IMR-90 (cell line): Measurements from ENCODE around the gene SLC25A6. TPM values are rescaled to one million over a fixed set of nuclear protein-coding genes. Genes with fewer than 3 reads are reported as not detected.

Experiments
- ATAC-seq: fragments of 200-7000 bp; cut with Tn5 transposase; 2 replicates; pipeline ENCODE4 v1.9.1; 2020; ENCODE audit warnings: low read depth, mild to moderate bottlenecking, moderate library complexity
- BruUV-seq: library from RNA; stranded (reverse); fragments of 400-500 nt; replicated peaks from 2 replicates; lab custom pipeline; 2021; lab: Mats Ljungman, UMichigan
- CTCF ChIA-PET: fragments of 300-600 bp; formaldehyde crosslinking; extraction: SDS; loops from one replicate; lab custom pipeline; 2021; ENCODE audit warnings: antibody characterized with exemption; lab: Yijun Ruan, JAX
- POLR2A ChIA-PET: fragments of 300-600 bp; sonication (Branson Sonifier 250); formaldehyde crosslinking; loops from one replicate; lab custom pipeline; 2022; ENCODE audit warnings: antibody characterized with exemption; ENCODE audit not compliant: unreplicated experiment; lab: Charles Lee
- DNase-seq: peaks from one replicate; pipeline ENCODE4 v3.0.0; 2013
- H2AFZ ChIP-seq: replicated peaks from 2 replicates; pipeline ENCODE3; 2013; ENCODE audit warnings: low read length, mild to moderate bottlenecking; ENCODE audit not compliant: poor library complexity
- H2AK5ac ChIP-seq: 2 replicates; pipeline ENCODE4 v1.6.1; 2013; ENCODE audit warnings: low read depth, low read length, inconsistent platforms
- H2AK9ac ChIP-seq: replicated peaks from 2 replicates; pipeline ENCODE3; 2013; ENCODE audit warnings: mild to moderate bottlenecking, low read depth, low read length, moderate library complexity; ENCODE audit not compliant: poor library complexity
- H2BK120ac ChIP-seq: 2 replicates; pipeline ENCODE4 v1.6.1; 2013; ENCODE audit warnings: low read depth, low read length, inconsistent platforms
- H2BK15ac ChIP-seq: 3 replicates; pipeline ENCODE4 v1.6.1; 2013; ENCODE audit warnings: low read depth, low read length, inconsistent platforms
- H2BK20ac ChIP-seq: 2 replicates; pipeline ENCODE4 v1.6.1; 2013; ENCODE audit warnings: low read depth, mild to moderate bottlenecking, inconsistent platforms, low read length, moderate library complexity
- H2BK5ac ChIP-seq: 2 replicates; pipeline ENCODE4 v1.6.1; 2013; ENCODE audit warnings: mild to moderate bottlenecking, low read depth, low read length, inconsistent platforms; ENCODE audit not compliant: poor library complexity, severe bottlenecking
- H3K14ac ChIP-seq: replicated peaks from 2 replicates; pipeline ENCODE4 v1.6.1; 2013; ENCODE audit warnings: low read depth, low read length, inconsistent platforms
- H3K18ac ChIP-seq: 2 replicates; pipeline ENCODE4 v1.6.1; 2013; ENCODE audit warnings: low read depth, low read length, control low read depth
- H3K23ac ChIP-seq: 2 replicates; pipeline ENCODE4 v1.6.1; 2013; ENCODE audit warnings: low read depth, low read length, inconsistent platforms
- H3K27ac ChIP-seq: 2 replicates; pipeline ENCODE4 v1.5.1; 2013; ENCODE audit warnings: mild to moderate bottlenecking, control low read depth, low read length; ENCODE audit not compliant: insufficient read depth
- H3K27me3 ChIP-seq: 2 replicates; pipeline ENCODE4 v1.6.1; 2013; ENCODE audit warnings: low read length; ENCODE audit not compliant: control insufficient read depth, insufficient read depth
- H3K36me3 ChIP-seq: 2 replicates; pipeline ENCODE4 v1.6.1; 2013; ENCODE audit warnings: low read length, mixed read lengths; ENCODE audit not compliant: control insufficient read depth, insufficient read depth
- H3K4ac ChIP-seq: 2 replicates; pipeline ENCODE4 v1.6.1; 2013; ENCODE audit warnings: low read depth, low read length, inconsistent platforms
- H3K4me1 ChIP-seq: 2 replicates; pipeline ENCODE4 v1.6.1; 2013; ENCODE audit warnings: low read length, mixed read lengths; ENCODE audit not compliant: control insufficient read depth, insufficient read depth
- H3K4me2 ChIP-seq: 2 replicates; pipeline ENCODE4 v1.6.1; 2013; ENCODE audit warnings: low read depth, mild to moderate bottlenecking, control low read depth, low read length, moderate library complexity
- H3K4me3 ChIP-seq: 2 replicates; pipeline ENCODE4 v1.5.1; 2013; ENCODE audit warnings: low read depth, mild to moderate bottlenecking, control low read depth, low read length, moderate library complexity; ENCODE audit not compliant: insufficient read depth
- H3K56ac ChIP-seq: 2 replicates; pipeline ENCODE4 v1.6.1; 2013; ENCODE audit warnings: low read length, inconsistent platforms; ENCODE audit not compliant: insufficient read depth; ENCODE audit errors: extremely low read depth
- H3K79me1 ChIP-seq, 2 experiments: 2 replicates each; pipeline ENCODE4 v1.6.1; 2013; ENCODE audit warnings: low read length in 2 of 2, inconsistent platforms in 1 of 2, low read depth in 1 of 2
- H3K9ac ChIP-seq: 2 replicates; pipeline ENCODE4 v1.6.1; 2013; ENCODE audit warnings: low read depth, low read length, control low read depth
- H3K9me1 ChIP-seq: 2 replicates; pipeline ENCODE4 v1.6.1; 2013; ENCODE audit warnings: low read length, inconsistent platforms; ENCODE audit not compliant: insufficient read depth
- H3K9me3 ChIP-seq: 2 replicates; pipeline ENCODE4 v1.6.1; 2013; ENCODE audit warnings: low read length; ENCODE audit not compliant: control insufficient read depth, insufficient read depth
- H4K20me1 ChIP-seq: 2 replicates; pipeline ENCODE4 v1.6.1; 2013; ENCODE audit warnings: low read length, inconsistent platforms; ENCODE audit not compliant: insufficient read depth
- H4K5ac ChIP-seq: 2 replicates; pipeline ENCODE4 v1.6.1; 2013; ENCODE audit warnings: mild to moderate bottlenecking, low read depth, low read length, control low read depth
- H4K8ac ChIP-seq, 2 experiments: 2 replicates each; pipeline ENCODE4 v1.6.1; 2013; ENCODE audit warnings: low read depth in 2 of 2, low read length in 2 of 2, control low read depth in 1 of 2, inconsistent platforms in 1 of 2
- H4K91ac ChIP-seq: 2 replicates; pipeline ENCODE4 v1.6.1; 2013; ENCODE audit warnings: low read depth, low read length, inconsistent platforms; ENCODE audit not compliant: insufficient read depth
- FOS ChIP-seq: fragments of 150-350 bp; IDR thresholded peaks from 2 replicates; pipeline ENCODE4 v1.6.1; 2016; ENCODE audit warnings: low read depth, low read length
- MAFK ChIP-seq: IDR thresholded peaks from 2 replicates; pipeline ENCODE4 v1.6.1; 2012; ENCODE audit warnings: low read depth, low read length, improper control_type of control experiment
- MAZ ChIP-seq: IDR thresholded peaks from 2 replicates; pipeline ENCODE4 v1.6.1; 2012; ENCODE audit warnings: low read depth, mild to moderate bottlenecking, low read length, improper control_type of control experiment, moderate library complexity, borderline replicate concordance
- WGBS, 2 experiments: methylation state at CpG; one replicate each; pipeline versions ENCODE4 v1.1.5 to v1.1.7; 2013; ENCODE audit warnings: missing lambda C conversion rate in 2 of 2; ENCODE audit not compliant: insufficient read length in 1 of 2; ENCODE audit errors: extremely low coverage in 2 of 2; 5-methylcytosine and 5-hydroxymethylcytosine counted together
- dilution Hi-C: fragments of 300-500 bp; cut with HindIII; formaldehyde crosslinking; loops from one replicate; pipeline ENCODE4 v1.14.3; 2018; ENCODE audit warnings: low sequenced_read_pairs; ENCODE audit not compliant: unreplicated experiment
- in situ Hi-C: fragments of 300-500 bp; cut with MboI; formaldehyde crosslinking; loops from 3 replicates; pipeline ENCODE4 v1.14.3; 2019; ENCODE audit warnings: low sequenced_read_pairs, inconsistent platforms, mixed read lengths
- intact Hi-C: fragments of 100-400 bp; cut with micrococcal nuclease; formaldehyde crosslinking; loops from 2 replicates; pipeline ENCODE4 v1.10.0; 2022
- polyA plus RNA-seq, 3 experiments: library from polyadenylated mRNA; depleted of rRNA; stranded (reverse); fragments of >200 nt; gene quantifications; 2 replicates each; pipeline ENCODE4 v1.2.3, GENCODE V29; 2012; ENCODE audit warnings: low replicate concordance in 1 of 3
- total RNA-seq: library from RNA; depleted of rRNA; stranded (reverse); fragments of >200 nt; gene quantifications from 2 replicates; pipeline ENCODE4 v1.2.3, GENCODE V29; 2012
- TF ChIP-seq, protein P1 (sequence below): fragments of 150-350 bp; IDR thresholded peaks from 2 replicates; pipeline ENCODE4 v1.6.1; 2017; ENCODE audit warnings: mild to moderate bottlenecking, antibody characterized with exemption, low read length, low read depth
- TF ChIP-seq, protein P2 (sequence below): fragments of 150-350 bp; IDR thresholded peaks from 2 replicates; pipeline ENCODE4 v1.6.1; 2016; ENCODE audit warnings: low read depth, mild to moderate bottlenecking, low read length, moderate library complexity, borderline replicate concordance

Gene SLC25A6
- total and polyA plus RNA-seq, 2 of the 4 experiments (the other 2 are of a cell fraction): 166 to 565 TPM

DNA sequence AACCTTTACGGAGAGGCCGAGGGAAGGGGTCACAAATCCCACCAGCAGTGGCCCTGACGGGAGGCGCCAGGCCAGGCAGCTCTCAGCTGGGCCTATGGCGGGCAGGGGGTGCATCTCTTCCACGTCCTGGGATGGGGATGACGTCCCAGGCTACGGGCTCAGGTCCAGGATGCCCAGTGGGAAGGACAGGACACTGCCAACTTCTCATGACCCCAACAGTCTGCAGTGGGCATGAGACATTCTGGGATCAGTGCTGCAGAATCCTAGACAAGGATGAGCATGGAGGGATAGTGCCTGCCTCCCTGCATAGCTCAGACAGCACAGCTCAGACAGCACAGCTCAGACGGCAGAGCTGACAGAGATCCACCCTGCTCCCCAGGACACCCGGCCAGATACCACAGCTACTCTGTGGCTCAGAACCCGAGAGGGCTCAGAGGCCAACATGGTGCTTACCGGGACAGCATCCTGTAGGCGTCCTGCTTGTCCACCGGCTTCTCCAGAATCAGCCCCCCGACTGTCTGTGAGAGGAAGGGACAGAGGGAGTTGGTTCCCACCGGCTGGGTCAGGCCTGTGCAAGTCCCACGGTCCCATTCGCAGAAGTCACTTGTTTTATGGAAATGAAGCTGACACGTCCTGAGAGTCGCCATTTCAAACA, 43.5 kb upstream of the SLC25A6 start:
- no peak overlapping the region for H4K91ac ChIP-seq
- H2BK15ac ChIP-seq: no peak overlapping the region
- H4K8ac ChIP-seq: no peak overlapping the region
- in situ Hi-C loops: no loop called here
- TF ChIP-seq MAFK (no peak), FOS (no peak), MAZ (no peak)
- TF ChIP-seq, protein P1, sequence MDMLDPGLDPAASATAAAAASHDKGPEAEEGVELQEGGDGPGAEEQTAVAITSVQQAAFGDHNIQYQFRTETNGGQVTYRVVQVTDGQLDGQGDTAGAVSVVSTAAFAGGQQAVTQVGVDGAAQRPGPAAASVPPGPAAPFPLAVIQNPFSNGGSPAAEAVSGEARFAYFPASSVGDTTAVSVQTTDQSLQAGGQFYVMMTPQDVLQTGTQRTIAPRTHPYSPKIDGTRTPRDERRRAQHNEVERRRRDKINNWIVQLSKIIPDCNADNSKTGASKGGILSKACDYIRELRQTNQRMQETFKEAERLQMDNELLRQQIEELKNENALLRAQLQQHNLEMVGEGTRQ: no peak
- TF ChIP-seq, protein P2, sequence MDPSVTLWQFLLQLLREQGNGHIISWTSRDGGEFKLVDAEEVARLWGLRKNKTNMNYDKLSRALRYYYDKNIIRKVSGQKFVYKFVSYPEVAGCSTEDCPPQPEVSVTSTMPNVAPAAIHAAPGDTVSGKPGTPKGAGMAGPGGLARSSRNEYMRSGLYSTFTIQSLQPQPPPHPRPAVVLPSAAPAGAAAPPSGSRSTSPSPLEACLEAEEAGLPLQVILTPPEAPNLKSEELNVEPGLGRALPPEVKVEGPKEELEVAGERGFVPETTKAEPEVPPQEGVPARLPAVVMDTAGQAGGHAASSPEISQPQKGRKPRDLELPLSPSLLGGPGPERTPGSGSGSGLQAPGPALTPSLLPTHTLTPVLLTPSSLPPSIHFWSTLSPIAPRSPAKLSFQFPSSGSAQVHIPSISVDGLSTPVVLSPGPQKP: no peak
- ATAC-seq: no peak
- DNase-seq: no peak
- H3K14ac ChIP-seq: no peak overlapping the region
- H3K9ac ChIP-seq: no peak overlapping the region
- no peak overlapping the region for H2BK5ac ChIP-seq
- no peak overlapping the region for H2AK9ac ChIP-seq
- peaks cover 33% of the 10 kb centered on the region for H3K36me3 ChIP-seq
- no TSS peak for BruUV-seq
- no peaks in the 10 kb centered on the region for H3K79me1 ChIP-seq
- no peak overlapping the region for H3K56ac ChIP-seq
- H3K9me1 ChIP-seq: no peaks in the 10 kb centered on the region; the same call in 1 of the 2 replicates
- no peak overlapping the region for H3K4ac ChIP-seq
- no peaks in the 10 kb centered on the region for H3K4me1 ChIP-seq
- intact Hi-C loops: no loop called here
- no peaks in the 10 kb centered on the region for H3K9me3 ChIP-seq
- CTCF ChIA-PET: no interaction called here
- POLR2A ChIA-PET: no interaction called here
- H2BK20ac ChIP-seq: no peak overlapping the region
- WGBS, 2 experiments: 96% methylated on average over 9 of the region's 20 CpGs; no CpG with 5 or more reads in 1 of the 2 experiments
- no peak overlapping the region for H4K5ac ChIP-seq
- H2AK5ac ChIP-seq: no peak overlapping the region
- H3K23ac ChIP-seq: no peak overlapping the region
- H4K20me1 ChIP-seq: no peaks in the 10 kb centered on the region; the same call in 1 of the 2 replicates
- no peak overlapping the region for H3K4me2 ChIP-seq
- dilution Hi-C loops: no loop called here
- H3K4me3 ChIP-seq: no peak overlapping the region
- H3K27ac ChIP-seq: no peak overlapping the region
- H3K18ac ChIP-seq: no peak overlapping the region
- H3K27me3 ChIP-seq: no peaks in the 10 kb centered on the region
- peak overlapping the region; percentile 21 for H2AFZ ChIP-seq
- H2BK120ac ChIP-seq: no peak overlapping the region
